Measurements from ENCODE around the gene DCDC1. TPM values are rescaled to one million over a fixed set of nuclear protein-coding genes. Genes with fewer than 3 reads are reported as not detected.

DCDC1 gene
- total RNA-seq, 6 donors from 2014 or later, result 0.11 to 25.2 (median 3.3) TPM

GRCh38 chr11:31102316-31102715 is 267.2 kb downstream of the DCDC1 start:
- no peak overlapping the region for H3K27ac ChIP-seq
- DNase-seq (no peak), ATAC-seq (ENCODE audit: low FRiP score in 2 of 2) (no peak)
- no peaks in the 10 kb centered on the region for H3K4me1 ChIP-seq
- no peak overlapping the region for H3K4me3 ChIP-seq
- H3K9me3 ChIP-seq, result no peaks in the 10 kb centered on the region
- H3K27me3 ChIP-seq, result no peaks in the 10 kb centered on the region
- TF ChIP-seq POLR2A (IDR thresholded peaks at IDR 0.05) (no peak), CTCF (IDR thresholded peaks at IDR 0.05) (no peak), POLR2AphosphoS5 (IDR thresholded peaks at IDR 0.05) (no peak), EP300 (IDR thresholded peaks at IDR 0.05) (no peak)
- H3K36me3 ChIP-seq, result no peaks in the 10 kb centered on the region

GRCh38 chr11:31096191-31096805 is 273.2 kb downstream of the DCDC1 start:
- ATAC-seq (ENCODE audit: low FRiP score in 2 of 2), result no peak
- DNase-seq, result no peak
- Histone ChIP-seq H3K27ac (no peak overlapping the region), H3K36me3 (no peaks in the 10 kb centered on the region), H3K4me3 (no peak overlapping the region), H3K9me3 (no peaks in the 10 kb centered on the region), H3K4me1 (no peaks in the 10 kb centered on the region), H3K27me3 (no peaks in the 10 kb centered on the region)
- TF ChIP-seq EP300 (IDR thresholded peaks at IDR 0.05), result no peak
- no peak for TF ChIP-seq CTCF (IDR thresholded peaks at IDR 0.05)
- TF ChIP-seq POLR2A (IDR thresholded peaks at IDR 0.05), result no peak
- no peak for TF ChIP-seq POLR2AphosphoS5 (IDR thresholded peaks at IDR 0.05)
- WGBS, 2 donors, result 58 to 61% methylated on average over 2 of the region's 2 CpGs

- Histone ChIP-seq H3K36me3 (no peaks in the 10 kb centered on the region), H3K4me3 (no peak overlapping the region), H3K9me3 (peaks cover 0 to 4% (median 1%) of the 10 kb centered on the region in 4 donors), H3K4me1 (no peaks in the 10 kb centered on the region), H3K27me3 (no peaks in the 10 kb centered on the region), H3K27ac (no peak overlapping the region)
- DNase-seq (no peak), ATAC-seq (ENCODE audit: low FRiP score in 2 of 2) (no peak)
- TF ChIP-seq EP300 (IDR thresholded peaks at IDR 0.05) (no peak), POLR2A (IDR thresholded peaks at IDR 0.05) (no peak), CTCF (IDR thresholded peaks at IDR 0.05) (no peak), POLR2AphosphoS5 (IDR thresholded peaks at IDR 0.05) (no peak)
Observed at GRCh38 chr11:31092638-31093037, 276.9 kb downstream of the DCDC1 start.

- 86 to 90% methylated on average over 2 of the region's 2 CpGs for WGBS, 2 donors
- Histone ChIP-seq H3K4me3 (no peak overlapping the region), H3K36me3 (no peaks in the 10 kb centered on the region), H3K4me1 (no peaks in the 10 kb centered on the region), H3K27ac (no peak overlapping the region), H3K27me3 (no peaks in the 10 kb centered on the region), H3K9me3 (peaks cover 0 to 4% (median 1%) of the 10 kb centered on the region in 4 donors)
- TF ChIP-seq POLR2AphosphoS5 (IDR thresholded peaks at IDR 0.05) (no peak), CTCF (IDR thresholded peaks at IDR 0.05) (no peak), EP300 (IDR thresholded peaks at IDR 0.05) (no peak), POLR2A (IDR thresholded peaks at IDR 0.05) (no peak)
- DNase-seq (no peak), ATAC-seq (ENCODE audit: low FRiP score in 2 of 2) (no peak)
Observed at GRCh38 chr11:31089117-31089516, 280.4 kb downstream of the DCDC1 start.
